MM.1S (cell line): ENCODE results near the gene FXYD3.

ENCODE experiments used
- CTCF ChIP-seq: fragments of 300-600 bp; sonication (generic); IDR thresholded peaks from 2 replicates; pipeline ENCODE4 v1.5.1; 2016; ENCODE audit warnings: antibody characterized with exemption, low read length, mixed read lengths
- EZH2 ChIP-seq: fragments of 300-600 bp; sonication (generic); optimal IDR thresholded peaks from 2 replicates; pipeline ENCODE3; 2017; ENCODE audit warnings: low read depth, mild to moderate bottlenecking, antibody characterized with exemption, low read length, mixed read lengths
- EZH2phosphoT487 ChIP-seq: fragments of 300-600 bp; sonication (generic); IDR thresholded peaks from 2 replicates; pipeline ENCODE4 v1.6.1; 2018; ENCODE audit warnings: antibody characterized with exemption, low read length

GRCh38 chr19:35087393-35087792 is 28.2 kb upstream of the FXYD3 start:
- TF ChIP-seq EZH2phosphoT487 (no peak), CTCF (no peak), EZH2 (no peak)
